WI38 (cell line): ENCODE data around the gene IFNG-AS1.
A peak's percentile ranks its signal among the peaks of the same experiment; 100 is the strongest.

Experiments
- H3K4me3 ChIP-seq: 2 replicates; pipeline ENCODE4 v1.5.1; 2011; ENCODE audit warnings: low read depth, mild to moderate bottlenecking, control low read depth, low read length
- CTCF ChIP-seq: IDR thresholded peaks from 2 replicates; pipeline ENCODE4 v1.5.1; 2012; ENCODE audit warnings: low read depth, mild to moderate bottlenecking, control low read depth, low read length

The IFNG-AS1 gene

GRCh38 chr12:68034567-68034966, 45.3 kb downstream of the IFNG-AS1 start:
- no peak overlapping the region for H3K4me3 ChIP-seq
- TF ChIP-seq CTCF: no peak

GRCh38 chr12:68036642-68037041, 47.4 kb downstream of the IFNG-AS1 start:
- no peak overlapping the region for H3K4me3 ChIP-seq
- no peak for TF ChIP-seq CTCF

- no peak overlapping the region for H3K4me3 ChIP-seq
- TF ChIP-seq CTCF: no peak
These were observed 48.5 kb downstream of the IFNG-AS1 start for GRCh38 chr12:68037616-68038255.

DNA sequence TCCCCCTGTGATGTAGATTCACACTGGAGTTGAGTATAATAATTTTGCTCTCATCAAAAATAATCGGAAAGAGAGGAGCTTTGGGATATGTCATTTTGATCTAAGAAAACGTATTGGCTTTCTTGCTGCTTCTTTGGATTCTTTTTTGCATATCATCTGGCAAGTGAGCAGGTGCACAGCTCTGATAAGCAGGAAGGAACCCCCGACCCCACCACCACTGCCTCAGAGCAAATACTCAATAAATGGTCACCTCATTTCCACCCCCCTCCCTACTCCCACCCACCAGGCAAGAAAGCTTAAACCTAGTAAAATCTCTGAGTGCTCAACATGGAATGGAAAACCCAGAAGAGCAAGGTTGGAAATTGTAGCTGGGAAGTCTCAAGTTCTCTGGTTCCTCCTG, 49.4 kb downstream of the IFNG-AS1 start:
- TF ChIP-seq CTCF: no peak
- no peak overlapping the region for H3K4me3 ChIP-seq

GRCh38 chr12:68040450-68041075, 51.3 kb downstream of the IFNG-AS1 start:
- no peak overlapping the region for H3K4me3 ChIP-seq
- peak; percentile 71 for TF ChIP-seq CTCF

- no peak for TF ChIP-seq CTCF
- no peak overlapping the region for H3K4me3 ChIP-seq
These were observed 53.0 kb downstream of the IFNG-AS1 start for GRCh38 chr12:68042212-68042699.

DNA sequence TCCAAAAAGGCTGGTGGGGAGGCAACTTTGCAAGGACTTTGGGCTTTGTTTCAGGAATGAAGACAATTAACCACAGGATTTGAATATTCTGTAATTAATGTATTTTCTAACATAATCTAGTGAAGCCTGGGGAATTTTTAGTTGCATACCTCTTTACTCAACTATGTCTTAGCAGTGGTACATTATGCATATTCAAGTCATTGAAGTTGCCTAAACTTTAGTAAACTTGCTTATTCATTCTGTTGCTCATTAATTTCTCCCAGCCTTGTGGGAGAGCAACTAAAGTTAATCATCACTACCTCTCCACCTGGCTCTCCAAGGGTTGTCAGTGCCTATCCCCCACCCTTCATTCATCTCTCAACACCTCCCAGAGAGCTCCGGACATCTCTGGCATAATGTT, 54.2 kb downstream of the IFNG-AS1 start:
- TF ChIP-seq CTCF: no peak
- H3K4me3 ChIP-seq: no peak overlapping the region
